ENCODE data around the gene CABYR. TPM values are rescaled to one million over a fixed set of nuclear protein-coding genes. Genes with fewer than 3 reads are reported as not detected.
"Not testable (repeated sequence)": the region's sequence is repeated elsewhere in the genome, so short reads cannot be mapped to it uniquely, and the experiment has no call there.

The CABYR gene
- total and polyA plus RNA-seq, 9 donors = 1.1 to 8.1 (median 2.0) TPM; not detected in 1

DNA sequence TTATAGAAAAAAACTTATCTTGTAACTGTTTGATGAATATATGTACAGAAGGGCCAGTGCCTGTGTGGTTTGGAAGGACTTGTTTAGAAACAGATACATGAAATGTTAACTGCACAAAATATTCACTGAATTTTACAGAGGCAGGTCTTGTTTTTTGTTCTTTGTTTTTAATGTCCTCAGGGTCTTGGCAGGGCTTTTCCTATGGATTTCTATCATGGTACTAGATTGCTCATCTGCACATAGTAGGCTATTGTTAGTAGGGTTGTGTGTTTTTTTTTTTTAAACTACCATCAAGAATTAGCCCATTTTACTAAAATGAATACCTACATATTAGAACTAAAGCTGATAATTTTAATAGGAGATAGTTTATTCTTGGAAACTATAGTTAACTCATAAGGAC lies 3.5 kb downstream of the CABYR start:
- Histone ChIP-seq H3K36me3 (no peaks in the 10 kb centered on the region), H3K27ac (no peak overlapping the region), H3K9me3 (no peaks in the 10 kb centered on the region), H3K27me3 (no peaks in the 10 kb centered on the region), H3K4me1 (ENCODE audit: insufficient read depth) (peaks cover 5% of the 10 kb centered on the region), H3K4me3 (no peak overlapping the region)
- intact Hi-C loops (cut with DNase I) = no loop called here
- no peak for DNase-seq
- TF ChIP-seq POLR2A (IDR thresholded peaks at IDR 0.05) (no peak), EP300 (IDR thresholded peaks at IDR 0.05) (no peak)
- TF ChIP-seq, protein P1, sequence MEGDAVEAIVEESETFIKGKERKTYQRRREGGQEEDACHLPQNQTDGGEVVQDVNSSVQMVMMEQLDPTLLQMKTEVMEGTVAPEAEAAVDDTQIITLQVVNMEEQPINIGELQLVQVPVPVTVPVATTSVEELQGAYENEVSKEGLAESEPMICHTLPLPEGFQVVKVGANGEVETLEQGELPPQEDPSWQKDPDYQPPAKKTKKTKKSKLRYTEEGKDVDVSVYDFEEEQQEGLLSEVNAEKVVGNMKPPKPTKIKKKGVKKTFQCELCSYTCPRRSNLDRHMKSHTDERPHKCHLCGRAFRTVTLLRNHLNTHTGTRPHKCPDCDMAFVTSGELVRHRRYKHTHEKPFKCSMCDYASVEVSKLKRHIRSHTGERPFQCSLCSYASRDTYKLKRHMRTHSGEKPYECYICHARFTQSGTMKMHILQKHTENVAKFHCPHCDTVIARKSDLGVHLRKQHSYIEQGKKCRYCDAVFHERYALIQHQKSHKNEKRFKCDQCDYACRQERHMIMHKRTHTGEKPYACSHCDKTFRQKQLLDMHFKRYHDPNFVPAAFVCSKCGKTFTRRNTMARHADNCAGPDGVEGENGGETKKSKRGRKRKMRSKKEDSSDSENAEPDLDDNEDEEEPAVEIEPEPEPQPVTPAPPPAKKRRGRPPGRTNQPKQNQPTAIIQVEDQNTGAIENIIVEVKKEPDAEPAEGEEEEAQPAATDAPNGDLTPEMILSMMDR (IDR thresholded peaks at IDR 0.05) = no peak

DNA sequence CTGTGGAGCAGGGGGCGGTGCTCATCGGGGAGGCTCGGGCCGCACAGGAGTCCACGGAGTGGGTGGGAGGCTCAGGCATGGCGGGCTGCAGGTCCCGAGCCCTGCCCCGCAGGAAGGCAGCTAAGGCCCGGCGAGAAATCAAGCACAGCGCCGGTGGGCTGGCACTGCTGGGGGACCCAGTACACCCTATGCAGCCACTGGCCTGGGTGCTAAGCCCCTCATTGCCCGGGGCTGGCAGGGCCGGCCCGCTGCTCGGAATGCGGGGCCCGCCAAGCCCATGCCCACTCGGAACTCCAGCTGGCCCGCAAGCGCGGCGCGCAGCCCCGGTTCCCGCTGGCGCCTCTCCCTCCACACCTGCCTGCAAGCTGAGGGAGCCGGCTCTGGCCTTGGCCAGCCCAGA lies 10.7 kb downstream of the CABYR start:
- H3K27ac ChIP-seq; H3K4me3 ChIP-seq; intact Hi-C loops (cut with DNase I); H3K4me1 ChIP-seq (ENCODE audit: insufficient read depth); DNase-seq; H3K27me3 ChIP-seq; H3K9me3 ChIP-seq; H3K36me3 ChIP-seq: not testable (repeated sequence)
- 97 to 98% (median 97%) methylated on average over 21 to 28 of the region's 28 CpGs for WGBS, 3 donors

DNA sequence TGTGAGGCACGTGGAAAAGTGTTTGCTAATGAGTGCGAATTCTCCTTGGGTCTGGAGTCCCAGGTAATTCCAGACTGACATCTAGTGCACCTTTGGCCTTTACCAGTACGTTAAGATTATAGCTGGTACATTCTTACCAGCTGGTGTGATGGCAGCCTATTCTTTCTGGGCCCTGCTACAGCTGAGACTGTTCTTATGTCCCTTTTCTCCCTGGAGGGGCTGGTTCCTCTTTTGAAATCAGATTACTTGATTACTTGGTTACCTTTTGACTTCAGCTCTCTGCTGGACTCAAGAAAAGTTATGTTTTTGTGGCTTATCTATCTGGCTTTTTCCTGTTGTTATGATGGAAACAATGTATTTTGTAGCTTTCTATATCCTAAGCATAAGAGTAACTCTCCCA lies 14.5 kb downstream of the CABYR start:
- no peaks in the 10 kb centered on the region for H3K9me3 ChIP-seq
- 91 to 94% (median 93%) methylated on average over 3 of the region's 3 CpGs for WGBS, 3 donors

DNA sequence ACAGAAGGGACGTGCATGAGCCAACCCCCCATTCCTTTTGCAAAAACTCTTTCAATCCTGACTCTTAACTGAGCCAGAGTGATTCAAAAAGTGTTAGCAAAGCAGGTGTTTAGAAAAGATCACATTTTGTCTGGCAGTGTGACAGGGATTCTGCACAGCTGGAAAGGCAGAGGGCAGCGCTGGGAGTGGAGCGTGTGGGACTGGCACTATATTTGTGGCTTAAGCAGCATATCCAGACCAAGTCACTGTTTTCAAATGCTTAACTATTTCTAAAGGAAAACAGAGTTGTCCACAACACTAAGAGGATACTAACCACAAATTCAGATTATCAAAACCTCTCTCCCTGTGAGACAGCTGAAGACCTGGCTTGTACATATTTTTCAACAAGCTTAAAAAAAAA lies 19.0 kb downstream of the CABYR start:
- H3K27me3 ChIP-seq = no peaks in the 10 kb centered on the region
- no peaks in the 10 kb centered on the region for H3K9me3 ChIP-seq
- no peaks in the 10 kb centered on the region for H3K4me1 ChIP-seq (ENCODE audit: insufficient read depth)
- H3K36me3 ChIP-seq = no peaks in the 10 kb centered on the region
- intact Hi-C loops (cut with DNase I) = no loop called here
- no peak overlapping the region for H3K4me3 ChIP-seq
- WGBS, 3 donors = 61 to 86% (median 66%) methylated on average over 3 of the region's 3 CpGs
- TF ChIP-seq POLR2A (IDR thresholded peaks at IDR 0.05) (no peak), EP300 (IDR thresholded peaks at IDR 0.05) (no peak)
- TF ChIP-seq, protein P1 (IDR thresholded peaks at IDR 0.05) = no peak
- DNase-seq = no peak
- H3K27ac ChIP-seq = no peak overlapping the region

More for the DNA sequence above, 14.5 kb downstream of the CABYR start:
- intact Hi-C loops (cut with DNase I) = no loop called here
- no peak for DNase-seq
- no peaks in the 10 kb centered on the region for H3K4me1 ChIP-seq (ENCODE audit: insufficient read depth)
- TF ChIP-seq EP300 (IDR thresholded peaks at IDR 0.05) (no peak), POLR2A (IDR thresholded peaks at IDR 0.05) (no peak)
- TF ChIP-seq, protein P1 (IDR thresholded peaks at IDR 0.05) = no peak
- no peaks in the 10 kb centered on the region for H3K36me3 ChIP-seq
- H3K27me3 ChIP-seq = no peaks in the 10 kb centered on the region
- H3K4me3 ChIP-seq = no peak overlapping the region
- no peak overlapping the region for H3K27ac ChIP-seq

DNA sequence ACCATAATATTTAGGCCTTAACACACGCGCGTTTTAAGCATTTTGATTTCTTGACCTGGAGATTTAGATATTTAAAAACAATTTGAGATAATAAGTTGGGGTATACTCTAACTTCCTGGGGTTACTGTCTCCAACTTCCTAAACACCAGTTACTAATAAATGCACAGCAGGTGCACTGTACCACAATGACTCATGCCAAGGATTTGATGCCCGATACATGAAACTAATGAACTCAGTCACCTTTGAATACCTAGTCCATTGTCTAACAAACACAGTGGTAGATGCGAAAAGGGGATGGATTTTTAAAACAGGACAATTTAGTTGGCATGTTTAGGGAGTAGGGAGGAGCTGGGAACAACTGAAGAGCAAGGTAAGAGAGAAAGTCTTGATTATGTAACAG lies 21.2 kb downstream of the CABYR start:
- no peak for TF ChIP-seq POLR2A (IDR thresholded peaks at IDR 0.05)
- TF ChIP-seq, protein P1 (IDR thresholded peaks at IDR 0.05) = no peak
- no peak for TF ChIP-seq EP300 (IDR thresholded peaks at IDR 0.05)
- WGBS, 3 donors = 94 to 100% (median 96%) methylated on average over 5 of the region's 5 CpGs
- Histone ChIP-seq H3K4me3 (no peak overlapping the region), H3K9me3 (no peaks in the 10 kb centered on the region), H3K4me1 (ENCODE audit: insufficient read depth) (no peaks in the 10 kb centered on the region), H3K27ac (no peak overlapping the region), H3K27me3 (no peaks in the 10 kb centered on the region), H3K36me3 (no peaks in the 10 kb centered on the region)
- DNase-seq = no peak
- intact Hi-C loops (cut with DNase I) = no loop called here
